HG03095 (cell line): ENCODE data around the gene MCCC1.

Source experiments
- ATAC-seq: cut with Tn5 transposase; IDR thresholded peaks from one replicate; pipeline ENCODE4 v1.9.1; 2021; ENCODE audit warnings: moderate library complexity; ENCODE audit not compliant: unreplicated experiment

The MCCC1 gene

GRCh38 chr3:183058351-183058750 lies 40.9 kb downstream of the MCCC1 start:
- ATAC-seq, result no peak

- no peak for ATAC-seq
These were observed 48.6 kb downstream of the MCCC1 start for GRCh38 chr3:183050706-183051105.

- ATAC-seq, result no peak
These were observed 52.4 kb downstream of the MCCC1 start for GRCh38 chr3:183046883-183047282.

- ATAC-seq, result peak; percentile 96
These were observed 54.6 kb downstream of the MCCC1 start for GRCh38 chr3:183044547-183045229.

GRCh38 chr3:183038757-183039156 lies 60.5 kb downstream of the MCCC1 start:
- ATAC-seq, result no peak

- ATAC-seq, result no peak
These were observed 61.1 kb downstream of the MCCC1 start for GRCh38 chr3:183038221-183038620.

- no peak for ATAC-seq
These were observed 65.5 kb downstream of the MCCC1 start for GRCh38 chr3:183033746-183034145.

GRCh38 chr3:183032880-183033555 lies 66.3 kb downstream of the MCCC1 start:
- ATAC-seq, result no peak

- no peak for ATAC-seq
These were observed 67.5 kb downstream of the MCCC1 start for GRCh38 chr3:183031826-183032225.

GRCh38 chr3:183028416-183028815 lies 70.9 kb downstream of the MCCC1 start:
- ATAC-seq, result no peak

GRCh38 chr3:183027276-183027675 lies 72.0 kb downstream of the MCCC1 start:
- ATAC-seq, result no peak

GRCh38 chr3:183022936-183023516 lies 76.3 kb downstream of the MCCC1 start:
- no peak for ATAC-seq

- no peak for ATAC-seq
These were observed 80.7 kb downstream of the MCCC1 start for GRCh38 chr3:183018421-183019192.

- no peak for ATAC-seq
These were observed 84.1 kb downstream of the MCCC1 start for GRCh38 chr3:183015185-183015584.

- no peak for ATAC-seq
These were observed 85.4 kb downstream of the MCCC1 start for GRCh38 chr3:183013856-183014255.

- ATAC-seq, result no peak
These were observed 86.2 kb downstream of the MCCC1 start for GRCh38 chr3:183013074-183013473.

- ATAC-seq, result no peak
These were observed 90.5 kb downstream of the MCCC1 start for GRCh38 chr3:183008800-183009199.

- ATAC-seq, result no peak
These were observed 91.0 kb downstream of the MCCC1 start for GRCh38 chr3:183008303-183008702.

- ATAC-seq, result no peak
These were observed 92.8 kb downstream of the MCCC1 start for GRCh38 chr3:183006396-183007002.

GRCh38 chr3:182999767-183000166 lies 99.5 kb downstream of the MCCC1 start:
- ATAC-seq, result no peak
